GM12878 (cell line): ENCODE data around the gene YBX1. TPM values are rescaled to one million over a fixed set of nuclear protein-coding genes. Genes with fewer than 3 reads are reported as not detected.

ENCODE experiments used
- BCL11A ChIP-seq: IDR thresholded peaks from 2 replicates; pipeline ENCODE4 v1.6.1; 2011; ENCODE audit warnings: low read depth, low read length
- CBFB ChIP-seq: IDR thresholded peaks from 2 replicates; pipeline ENCODE4 v1.6.1; 2016; ENCODE audit warnings: antibody characterized with exemption, low read depth
- CBX3 ChIP-seq: fragments of 200-600 bp; sonication (generic); IDR thresholded peaks from 2 replicates; pipeline ENCODE4 v1.6.1; 2016; ENCODE audit warnings: low read depth, borderline replicate concordance
- CEBPB ChIP-seq, 2 experiments: fragments of 150-350 bp in 1 of 2; IDR thresholded peaks; 2 replicates each; pipeline ENCODE4 v1.6.1; 2012 to 2014; ENCODE audit warnings: low read depth in 2 of 2, low read length in 2 of 2, borderline replicate concordance in 1 of 2, inconsistent platforms in 1 of 2
- CREB1 ChIP-seq: IDR thresholded peaks from 2 replicates; pipeline ENCODE4 v1.6.1; 2012; ENCODE audit warnings: low read depth, mild to moderate bottlenecking, inconsistent platforms
- CREM ChIP-seq: IDR thresholded peaks from 2 replicates; pipeline ENCODE4 v1.6.1; 2014; ENCODE audit warnings: antibody characterized with exemption, low read depth
- ESRRA ChIP-seq: IDR thresholded peaks from 2 replicates; pipeline ENCODE4 v1.6.1; 2012; ENCODE audit warnings: mild to moderate bottlenecking, low read length, improper control_type of control experiment
- FOS ChIP-seq: IDR thresholded peaks from 3 replicates; pipeline ENCODE4 v1.6.1; 2011; ENCODE audit warnings: borderline replicate concordance; ENCODE audit not compliant: insufficient read length; ENCODE audit errors: extremely low read depth
- HDAC6 ChIP-seq: fragments of 200-600 bp; sonication (generic); IDR thresholded peaks from one replicate; pipeline ENCODE4 v1.8.0; 2017; ENCODE audit warnings: antibody characterized with exemption; ENCODE audit not compliant: unreplicated experiment
- NKRF ChIP-seq: fragments of 450-650 bp; conservative IDR thresholded peaks from 2 replicates; pipeline ENCODE4 v1.6.1; 2017; ENCODE audit warnings: mild to moderate bottlenecking, moderate library complexity
- POLR2A ChIP-seq: IDR thresholded peaks from 2 replicates; pipeline ENCODE4 v1.6.1; 2011; ENCODE audit warnings: low read depth, mild to moderate bottlenecking, low read length
- POLR2AphosphoS5 ChIP-seq: IDR thresholded peaks from 2 replicates; pipeline ENCODE4 v1.6.1; 2011; ENCODE audit warnings: mild to moderate bottlenecking, low read length, inconsistent platforms
- RB1 ChIP-seq: fragments of 450-650 bp; formaldehyde crosslinking; IDR thresholded peaks from 2 replicates; pipeline ENCODE4 v1.6.1; 2017; ENCODE audit warnings: mild to moderate bottlenecking, borderline replicate concordance
- RUNX3 ChIP-seq: IDR thresholded peaks from 2 replicates; pipeline ENCODE4 v1.6.1; 2012; ENCODE audit warnings: low read length, inconsistent platforms
- STAT1 ChIP-seq: fragments of 450-650 bp; conservative IDR thresholded peaks from 2 replicates; pipeline ENCODE4 v1.6.1; 2014; ENCODE audit warnings: antibody characterized with exemption, mild to moderate bottlenecking
- TCF3 ChIP-seq: IDR thresholded peaks from 2 replicates; pipeline ENCODE4 v1.6.1; 2012; ENCODE audit warnings: low read depth, mild to moderate bottlenecking, low read length, borderline replicate concordance; ENCODE audit not compliant: insufficient read depth
- YY1 ChIP-seq: IDR thresholded peaks from 2 replicates; pipeline ENCODE4 v1.6.1; 2011; ENCODE audit warnings: low read depth, mild to moderate bottlenecking, low read length
- ZBTB40 ChIP-seq: fragments of 450-650 bp; IDR thresholded peaks from 2 replicates; pipeline ENCODE4 v1.6.1; 2016; ENCODE audit warnings: mild to moderate bottlenecking, moderate library complexity, borderline replicate concordance
- ZNF24 ChIP-seq: fragments of 450-650 bp; IDR thresholded peaks from 2 replicates; pipeline ENCODE4 v1.6.1; 2017; ENCODE audit warnings: antibody characterized with exemption, mild to moderate bottlenecking
- polyA plus RNA-seq, 11 experiments: library from polyadenylated mRNA; depleted of rRNA in 4 of 11; unstranded in 6 of 11; stranded (reverse) in 5 of 11; fragments of >200 nt; fragmentation: Nextera tagmentation in 4 of 11; fragmentation: Illumina TruSeq in 1 of 11; extraction: Ambion mirVana in 4 of 11; extraction: Trizol in 1 of 11; gene quantifications; 1 replicate in 1 of 11; 2 replicates in 10 of 11; pipeline versions ENCODE4 v1.2.1 to v1.2.3, GENCODE V29; 2011 to 2016; ENCODE audit warnings: inconsistent platforms in 2 of 11, missing spikeins in 2 of 11, low read depth in 1 of 11
- total RNA-seq, 4 experiments: library from RNA; depleted of rRNA in 3 of 4; stranded (reverse); fragments of >200 nt in 3 of 4; fragmentation: Illumina TruSeq in 1 of 4; extraction: Trizol in 1 of 4; gene quantifications; 2 replicates each; pipeline versions ENCODE4 v1.2.1 to v1.2.3, GENCODE V29; 2013 to 2021
- TF ChIP-seq, protein P1 (sequence below): fragments of 450-650 bp; IDR thresholded peaks from 2 replicates; pipeline ENCODE4 v1.6.1; 2017; ENCODE audit warnings: low read depth, mild to moderate bottlenecking, moderate library complexity

YBX1 gene
- total and polyA plus RNA-seq, 10 of the 15 experiments (the other 5 are each of a cell fraction or from before 2014, with no cell fraction given), result 355 to 1,353 (median 858) TPM

DNA sequence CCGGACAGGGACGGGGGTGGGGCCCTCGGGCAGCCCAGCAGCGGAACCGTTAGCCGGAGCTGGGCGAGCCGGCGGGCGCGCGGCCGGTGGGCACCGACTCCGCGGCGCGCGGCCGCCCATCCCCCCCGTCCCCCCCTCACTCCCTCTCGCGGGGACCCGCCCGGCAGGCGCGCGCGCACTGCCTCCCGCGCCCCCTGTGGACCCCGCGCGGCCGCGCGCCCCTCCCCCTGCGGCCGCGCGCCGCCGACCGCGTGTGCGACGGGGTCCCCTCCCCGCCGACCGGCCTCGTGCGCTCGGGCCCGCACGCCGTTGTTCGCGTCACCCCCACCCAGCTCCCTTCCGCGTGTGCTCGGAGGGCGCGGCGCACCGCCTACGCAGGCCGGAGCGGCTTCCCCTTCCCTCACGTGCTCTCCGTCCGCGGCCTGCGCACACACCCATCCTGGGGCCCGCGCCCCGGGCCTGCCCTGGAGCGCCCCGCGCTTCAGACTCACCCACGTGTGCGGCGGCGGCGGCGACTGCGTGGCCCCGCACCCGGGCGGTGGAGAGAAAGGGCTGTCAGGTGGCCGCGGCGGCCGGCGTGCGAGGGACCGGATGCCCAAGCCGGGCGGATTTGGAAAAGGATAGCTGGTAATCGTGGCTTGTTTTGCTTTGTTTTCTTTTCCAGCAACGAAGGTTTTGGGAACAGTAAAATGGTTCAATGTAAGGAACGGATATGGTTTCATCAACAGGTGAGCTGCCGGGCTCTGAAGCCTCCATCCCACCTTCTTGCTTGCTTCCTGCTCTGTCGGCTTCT is 717 bp downstream of the YBX1 start (continued):
- TF ChIP-seq RUNX3 (0 out of 2 replicates have a peak, but pooled peaks have one; percentile 23), CEBPB (IDR thresholded peaks at IDR 0.05; ENCODE audit: borderline replicate concordance in 1 of 2, low read depth in 2 of 2, low read length in 2 of 2) (no peak), ZBTB40 (no peak), YY1 (0 out of 2 replicates have a peak, but pooled peaks have one; percentile 37), CBFB (no peak), HDAC6 (peak; percentile 79), NKRF (peak; percentile 98), ESRRA (no peak), FOS (no peak), TCF3 (no peak), BCL11A (no peak), POLR2A (peak; percentile 93), POLR2AphosphoS5 (peak; percentile 62), ZNF24 (no peak), CREM (peak; percentile 43; the same call in 1 of the 2 replicates), RB1 (peak; percentile 43; the same call in 1 of the 2 replicates), CREB1 (peak; percentile 48; the same call in 1 of the 2 replicates), STAT1 (no peak), CBX3 (no peak)
- TF ChIP-seq, protein P1, sequence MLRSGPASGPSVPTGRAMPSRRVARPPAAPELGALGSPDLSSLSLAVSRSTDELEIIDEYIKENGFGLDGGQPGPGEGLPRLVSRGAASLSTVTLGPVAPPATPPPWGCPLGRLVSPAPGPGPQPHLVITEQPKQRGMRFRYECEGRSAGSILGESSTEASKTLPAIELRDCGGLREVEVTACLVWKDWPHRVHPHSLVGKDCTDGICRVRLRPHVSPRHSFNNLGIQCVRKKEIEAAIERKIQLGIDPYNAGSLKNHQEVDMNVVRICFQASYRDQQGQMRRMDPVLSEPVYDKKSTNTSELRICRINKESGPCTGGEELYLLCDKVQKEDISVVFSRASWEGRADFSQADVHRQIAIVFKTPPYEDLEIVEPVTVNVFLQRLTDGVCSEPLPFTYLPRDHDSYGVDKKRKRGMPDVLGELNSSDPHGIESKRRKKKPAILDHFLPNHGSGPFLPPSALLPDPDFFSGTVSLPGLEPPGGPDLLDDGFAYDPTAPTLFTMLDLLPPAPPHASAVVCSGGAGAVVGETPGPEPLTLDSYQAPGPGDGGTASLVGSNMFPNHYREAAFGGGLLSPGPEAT, result no peak
